Sigmoid colon (tissue), 7 donors: ENCODE measurements around the gene NRG2. TPM values are rescaled to one million over a fixed set of nuclear protein-coding genes. Genes with fewer than 3 reads are reported as not detected.

Source experiments
- DNase-seq: peaks from one replicate; pipeline ENCODE4 v3.0.0-alpha.2; 2019
- H3K27ac ChIP-seq, 4 donors: fragments of 200-600 bp; sonication (generic); one replicate each; pipeline ENCODE4 v1.5.1; 2016 to 2019; ENCODE audit warnings: mild to moderate bottlenecking in 1 of 4
- H3K27me3 ChIP-seq, 3 donors: fragments of 200-600 bp; sonication (generic); one replicate each; pipeline ENCODE4 v1.5.1; 2019; ENCODE audit warnings: mild to moderate bottlenecking in 1 of 3
- H3K36me3 ChIP-seq, 4 donors: fragments of 200-600 bp; sonication (generic); one replicate each; pipeline ENCODE4 v1.5.1; 2016 to 2019
- H3K4me1 ChIP-seq, 4 donors: fragments of 200-600 bp; sonication (generic); one replicate each; pipeline ENCODE4 v1.5.1; 2017 to 2019
- H3K4me3 ChIP-seq, 4 donors: fragments of 200-600 bp; sonication (generic); one replicate each; pipeline ENCODE4 v1.5.1; 2017 to 2019; ENCODE audit warnings: mild to moderate bottlenecking in 2 of 4, moderate library complexity in 1 of 4
- H3K9me3 ChIP-seq, 4 donors: fragments of 200-600 bp in 3 of 4; sonication (generic) in 3 of 4; one replicate each; pipeline versions ENCODE4 v1.5.1 to v1.6.1; 2013 to 2019
- CTCF ChIP-seq, 4 experiments: fragments of 450-650 bp in 3 of 4; fragments of 200-600 bp in 1 of 4; IDR thresholded peaks; one replicate each; pipeline ENCODE4 v1.5.1; 2016 to 2019; ENCODE audit warnings: antibody characterized with exemption in 4 of 4, mild to moderate bottlenecking in 3 of 4, moderate library complexity in 2 of 4
- EP300 ChIP-seq, 4 donors: sonication (generic); formaldehyde crosslinking; IDR thresholded peaks; one replicate each; pipeline ENCODE4 v1.6.1; 2017; ENCODE audit warnings: antibody characterized with exemption in 4 of 4
- POLR2A ChIP-seq, 2 donors: fragments of 450-650 bp; IDR thresholded peaks; one replicate each; pipeline ENCODE4 v1.6.1; 2016; ENCODE audit warnings: antibody characterized with exemption in 2 of 2, mild to moderate bottlenecking in 2 of 2, moderate library complexity in 2 of 2
- POLR2AphosphoS5 ChIP-seq, 4 donors: sonication (generic); formaldehyde crosslinking; IDR thresholded peaks; one replicate each; pipeline ENCODE4 v1.6.1; 2017; ENCODE audit warnings: antibody characterized with exemption in 4 of 4
- WGBS, 2 donors: extraction: QIAGEN DNeasy Blood & Tissue Kit; methylation state at CpG; one replicate each; pipeline ENCODE4 v1.1.7; 2013; 5-methylcytosine and 5-hydroxymethylcytosine counted together
- intact Hi-C: fragments of 100-400 bp; cut with DNase I; formaldehyde crosslinking; loops from one replicate; pipeline ENCODE4 v1.15.1; 2023
- polyA plus RNA-seq, 3 donors: library from polyadenylated mRNA; stranded (reverse); fragments of 200-250 nt; gene quantifications; one replicate each; pipeline ENCODE4 v1.2.3, GENCODE V29; 2013
- total RNA-seq, 4 donors: library from RNA; depleted of rRNA; stranded (reverse); fragments of >200 nt; gene quantifications; one replicate each; pipeline ENCODE4 v1.1.0, GENCODE V29; 2016
- donor health status: healthy with polysubstance abuse.
- donor health status: Bipolar disorder and iron deficiency.
- donor health status: healthy.

NRG2 gene
- total and polyA plus RNA-seq, 7 donors, result 0.80 to 11.9 (median 4.8) TPM; not detected in 2

GRCh38 chr5:140010798-140011197 lies 32.3 kb downstream of the NRG2 start:
- Histone ChIP-seq H3K9me3 (no peaks in the 10 kb centered on the region), H3K27me3 (no peaks in the 10 kb centered on the region), H3K27ac (no peak overlapping the region), H3K4me3 (no peak overlapping the region), H3K4me1 (peaks cover 0 to 9% (median 3%) of the 10 kb centered on the region in 4 donors), H3K36me3 (no peaks in the 10 kb centered on the region)
- intact Hi-C loops, result no loop called here
- no peak for TF ChIP-seq POLR2A (IDR thresholded peaks at IDR 0.05)
- DNase-seq, result no peak
- 69 to 82% methylated on average over 3 of the region's 3 CpGs for WGBS, 2 donors

GRCh38 chr5:140007311-140007710 lies 35.8 kb downstream of the NRG2 start:
- Histone ChIP-seq H3K4me3 (no peak overlapping the region), H3K27ac (no peak overlapping the region), H3K9me3 (no peaks in the 10 kb centered on the region), H3K36me3 (no peaks in the 10 kb centered on the region), H3K27me3 (no peaks in the 10 kb centered on the region), H3K4me1 (peaks cover 0 to 25% (median 10%) of the 10 kb centered on the region in 4 donors)
- DNase-seq, result no peak
- intact Hi-C loops, result no loop called here
- 90 to 97% methylated on average over 2 of the region's 2 CpGs for WGBS, 2 donors
- TF ChIP-seq EP300 (IDR thresholded peaks at IDR 0.05), result no peak
- TF ChIP-seq CTCF (IDR thresholded peaks at IDR 0.05), result no peak
- TF ChIP-seq POLR2A (IDR thresholded peaks at IDR 0.05), result no peak
- TF ChIP-seq POLR2AphosphoS5 (IDR thresholded peaks at IDR 0.05), result no peak

GRCh38 chr5:140005145-140005591 lies 37.9 kb downstream of the NRG2 start:
- no peak for TF ChIP-seq POLR2AphosphoS5 (IDR thresholded peaks at IDR 0.05)
- TF ChIP-seq POLR2A (IDR thresholded peaks at IDR 0.05), result no peak
- no peak for TF ChIP-seq CTCF (IDR thresholded peaks at IDR 0.05)
- TF ChIP-seq EP300 (IDR thresholded peaks at IDR 0.05), result no peak
- no peaks in the 10 kb centered on the region for H3K9me3 ChIP-seq
- H3K36me3 ChIP-seq, result no peaks in the 10 kb centered on the region
- no peak overlapping the region for H3K27ac ChIP-seq
- intact Hi-C loops, result no loop called here
- H3K27me3 ChIP-seq, result no peaks in the 10 kb centered on the region
- H3K4me1 ChIP-seq, result peaks cover 0 to 16% (median 8%) of the 10 kb centered on the region in 4 donors
- no peak for DNase-seq
- H3K4me3 ChIP-seq, result no peak overlapping the region
- WGBS, 2 donors, result 68 to 72% methylated on average over 4 of the region's 4 CpGs

GRCh38 chr5:140004174-140004573 lies 38.9 kb downstream of the NRG2 start:
- Histone ChIP-seq H3K36me3 (no peaks in the 10 kb centered on the region), H3K4me1 (peaks cover 0 to 21% (median 8%) of the 10 kb centered on the region in 4 donors), H3K27me3 (no peaks in the 10 kb centered on the region), H3K4me3 (no peak overlapping the region), H3K9me3 (no peaks in the 10 kb centered on the region), H3K27ac (no peak overlapping the region)
- WGBS, 2 donors, result 59 to 80% methylated on average over 2 of the region's 2 CpGs
- TF ChIP-seq POLR2A (IDR thresholded peaks at IDR 0.05), result no peak
- no peak for TF ChIP-seq POLR2AphosphoS5 (IDR thresholded peaks at IDR 0.05)
- TF ChIP-seq CTCF (IDR thresholded peaks at IDR 0.05), result no peak
- TF ChIP-seq EP300 (IDR thresholded peaks at IDR 0.05), result no peak
- no peak for DNase-seq
- intact Hi-C loops, result no loop called here

- H3K36me3 ChIP-seq, result no peaks in the 10 kb centered on the region
- TF ChIP-seq EP300 (IDR thresholded peaks at IDR 0.05) (no peak), CTCF (IDR thresholded peaks at IDR 0.05) (no peak), POLR2A (IDR thresholded peaks at IDR 0.05) (no peak), POLR2AphosphoS5 (IDR thresholded peaks at IDR 0.05) (no peak)
- H3K27me3 ChIP-seq, result no peaks in the 10 kb centered on the region
- H3K9me3 ChIP-seq, result no peaks in the 10 kb centered on the region
- H3K27ac ChIP-seq, result no peak overlapping the region
- WGBS, 2 donors, result 71 to 79% methylated on average over 1 of the region's 1 CpG
- peaks cover 0 to 21% (median 8%) of the 10 kb centered on the region in 4 donors for H3K4me1 ChIP-seq
- DNase-seq, result no peak
- intact Hi-C loops, result no loop called here
- H3K4me3 ChIP-seq, result no peak overlapping the region
Observed at GRCh38 chr5:140003519-140003918, 39.6 kb downstream of the NRG2 start.
